ENCODE data around the gene ZDHHC7.

Gene ZDHHC7

DNA sequence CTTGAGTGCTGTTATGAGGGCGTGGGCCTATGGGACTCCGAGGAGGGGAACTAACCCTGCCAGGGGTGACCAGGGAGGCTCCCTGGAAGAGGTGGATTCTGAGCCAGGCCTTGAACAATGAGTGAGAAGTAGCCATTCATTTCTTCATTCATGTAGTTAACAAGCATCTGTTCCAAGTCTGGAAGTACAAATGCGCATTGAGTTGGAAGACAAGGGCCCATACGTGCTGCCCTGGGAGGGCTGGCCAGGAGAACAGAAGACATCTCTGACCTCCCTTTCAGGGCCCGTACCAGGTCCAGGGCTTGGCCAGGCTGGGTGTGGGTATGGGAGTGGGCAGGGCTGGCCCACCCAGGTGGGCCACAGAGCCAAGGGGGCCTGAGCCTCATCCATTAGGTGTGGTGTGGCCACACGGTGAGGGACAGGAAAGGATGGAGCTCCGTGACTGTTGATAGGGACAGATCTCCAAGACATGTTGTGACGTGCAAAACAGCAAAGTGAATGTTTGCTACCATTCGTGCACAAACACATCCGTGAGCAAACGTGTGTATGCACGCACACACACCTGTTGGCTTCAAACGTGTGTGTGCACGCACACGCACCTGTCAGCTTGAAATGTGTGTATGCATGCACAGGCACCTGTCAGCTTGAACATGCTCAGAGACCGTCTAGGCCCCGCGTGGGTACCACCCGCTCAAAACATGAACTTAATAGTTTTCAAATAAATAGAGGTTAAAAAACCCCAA lies 46.8 kb downstream of the ZDHHC7 start:
- DNase-seq (ENCODE audit: low spot score) = no peak

DNA sequence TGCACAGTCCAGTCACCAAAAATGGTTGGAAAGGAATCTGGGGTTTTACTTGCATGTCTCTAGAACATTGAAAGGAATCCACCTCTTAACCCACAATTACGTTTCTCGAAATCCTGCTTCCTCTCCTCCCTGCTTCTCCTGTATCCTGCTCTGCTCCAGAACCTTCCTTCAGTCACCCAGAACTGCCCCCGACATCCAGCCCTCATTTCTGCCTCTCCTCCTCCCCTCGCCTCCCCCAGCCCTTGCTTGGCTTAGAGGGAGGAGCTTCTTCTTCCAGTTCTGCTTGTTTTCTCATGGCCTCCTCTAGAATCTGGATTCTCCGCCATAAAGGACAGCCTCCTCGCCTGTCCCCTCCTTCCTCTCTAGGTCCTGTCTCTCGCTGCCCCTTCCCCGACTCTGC lies 48.3 kb downstream of the ZDHHC7 start:
- DNase-seq (ENCODE audit: low spot score) = no peak

DNA sequence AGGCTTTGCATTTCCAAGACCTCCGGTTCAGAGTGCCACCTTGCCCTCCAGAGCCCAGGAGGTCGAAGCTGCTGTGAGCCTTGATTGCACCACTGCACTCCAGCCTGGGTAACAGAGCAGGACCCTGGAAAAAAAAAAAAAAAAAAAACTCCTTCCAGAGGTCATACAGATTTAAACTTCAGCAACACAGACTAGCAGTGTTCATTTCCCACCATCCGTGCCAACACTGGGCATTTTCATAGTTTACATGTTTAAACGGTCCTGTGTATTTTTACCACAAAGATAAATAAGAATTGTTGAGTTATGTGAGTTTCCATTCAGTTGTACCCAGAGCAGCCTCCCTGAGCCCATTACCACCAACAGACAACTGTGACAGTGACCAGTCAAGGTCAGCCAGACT lies 50.4 kb downstream of the ZDHHC7 start:
- no peak for DNase-seq (ENCODE audit: low spot score)

DNA sequence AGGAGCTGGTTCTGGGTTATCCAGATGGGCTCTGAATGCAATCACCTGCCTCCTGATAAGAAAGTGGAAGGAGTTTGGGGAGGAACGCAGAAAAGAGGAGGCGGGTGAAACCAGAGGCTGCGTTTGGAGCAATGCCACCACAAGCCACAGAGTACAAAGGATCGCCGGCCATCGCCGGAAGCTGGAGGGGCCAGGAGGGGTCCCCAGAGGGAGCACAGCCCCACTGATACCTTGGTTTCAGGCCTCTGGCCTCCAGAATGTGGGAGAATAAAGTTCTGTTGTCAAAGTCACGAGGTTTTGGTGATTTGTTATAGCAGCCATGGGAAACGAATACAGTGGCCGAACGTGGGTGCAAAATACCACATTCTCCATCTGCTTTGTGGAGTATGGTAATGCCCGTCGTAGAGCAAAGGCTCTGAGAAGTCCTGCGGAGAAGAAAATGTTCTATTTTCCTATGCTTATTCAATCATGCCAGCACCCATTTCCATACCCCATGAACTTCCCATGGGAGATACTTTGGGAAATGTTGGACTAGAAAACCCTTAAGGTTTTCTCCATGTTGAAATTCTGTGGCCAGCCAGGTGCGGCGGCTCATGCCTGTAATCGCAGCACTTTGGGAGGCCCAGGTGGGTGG lies 51.4 kb downstream of the ZDHHC7 start:
- DNase-seq (ENCODE audit: low spot score) = no peak

DNA sequence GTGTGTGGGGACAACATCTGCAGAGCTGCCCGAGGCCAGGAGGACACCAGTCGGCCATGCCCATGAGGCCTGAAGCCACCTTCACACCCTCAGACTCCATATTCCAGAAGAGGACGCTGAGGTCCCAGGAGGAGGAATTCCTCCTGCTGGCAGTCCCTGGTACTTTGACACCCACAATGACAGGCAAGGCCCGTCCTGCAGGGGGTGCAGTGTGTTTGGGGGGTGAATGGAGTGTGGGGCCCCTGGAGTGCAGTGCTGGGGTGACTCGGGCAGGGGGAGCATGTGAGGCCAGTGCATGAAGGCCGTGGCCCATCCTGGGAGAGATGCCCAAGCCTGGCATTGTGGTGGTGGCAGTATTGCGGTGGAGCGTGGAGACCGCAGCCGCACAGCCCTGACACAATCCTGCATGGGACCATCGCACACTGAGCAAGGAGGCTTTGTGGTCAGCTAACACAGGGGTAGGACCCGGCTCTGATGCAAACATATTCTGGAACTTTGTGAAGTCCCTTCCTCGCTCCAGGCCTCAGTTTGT lies 52.2 kb downstream of the ZDHHC7 start:
- DNase-seq (ENCODE audit: low spot score) = no peak

DNA sequence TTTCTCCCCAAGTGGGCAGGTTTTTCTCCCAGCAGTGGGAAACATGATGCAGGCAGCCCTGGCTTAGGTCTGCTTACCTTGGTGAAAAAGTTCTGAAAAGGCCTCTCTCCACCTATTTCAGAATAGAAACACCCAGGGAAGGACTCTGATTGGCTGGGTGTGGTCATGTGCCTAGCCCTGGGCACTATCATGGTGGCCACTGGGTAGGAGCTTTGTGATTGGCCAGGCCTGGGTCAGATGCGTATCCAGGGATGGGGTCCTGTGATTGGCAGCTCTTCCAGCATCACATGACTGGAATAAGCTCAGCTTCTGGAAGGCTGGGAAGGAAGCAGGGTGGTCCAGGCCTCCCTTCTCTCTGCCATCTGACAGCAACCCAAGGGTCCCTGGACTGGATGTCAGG lies 53.5 kb downstream of the ZDHHC7 start:
- DNase-seq (ENCODE audit: low spot score) = no peak

DNA sequence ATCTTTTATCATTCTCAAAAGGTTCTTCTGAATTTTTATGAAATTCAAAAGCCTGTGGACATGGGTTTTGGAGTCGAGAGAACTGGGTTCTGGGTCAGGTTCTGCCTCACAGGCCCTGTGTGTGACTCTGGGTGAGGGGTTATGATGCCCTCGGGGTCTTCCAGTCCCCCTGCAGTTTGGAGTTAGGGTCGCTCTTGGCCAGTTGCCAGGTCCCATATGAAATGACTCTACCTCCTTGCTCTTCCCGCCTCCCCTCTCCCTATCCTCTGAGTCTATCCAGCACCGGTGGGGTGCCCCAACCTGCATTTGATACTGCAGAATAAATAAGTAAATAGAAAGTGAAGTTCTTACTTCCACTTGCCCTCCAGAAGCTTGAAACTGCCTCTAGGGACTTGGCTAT lies 54.1 kb downstream of the ZDHHC7 start:
- DNase-seq (ENCODE audit: low spot score) = no peak

DNA sequence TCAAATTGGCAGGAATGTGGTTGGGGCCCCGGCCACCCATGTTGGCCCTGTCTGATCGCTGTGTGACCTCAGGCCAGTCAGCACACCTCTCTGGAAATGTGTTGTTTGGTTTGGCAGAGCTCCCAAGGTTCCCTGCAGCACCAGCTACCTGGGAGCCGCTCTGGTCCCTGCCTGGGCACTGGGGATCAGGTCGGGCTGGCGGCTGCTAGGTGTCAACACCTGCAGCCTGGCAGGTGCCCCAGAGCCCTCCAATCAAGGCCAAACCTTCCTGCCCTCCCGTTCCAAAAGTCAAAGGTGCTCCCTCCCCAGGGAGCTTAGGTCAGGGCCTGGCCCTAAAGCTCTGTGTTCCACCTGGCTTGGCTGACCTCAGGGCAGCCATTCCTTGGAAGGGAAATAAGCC lies 55.9 kb downstream of the ZDHHC7 start:
- DNase-seq (ENCODE audit: low spot score) = no peak

DNA sequence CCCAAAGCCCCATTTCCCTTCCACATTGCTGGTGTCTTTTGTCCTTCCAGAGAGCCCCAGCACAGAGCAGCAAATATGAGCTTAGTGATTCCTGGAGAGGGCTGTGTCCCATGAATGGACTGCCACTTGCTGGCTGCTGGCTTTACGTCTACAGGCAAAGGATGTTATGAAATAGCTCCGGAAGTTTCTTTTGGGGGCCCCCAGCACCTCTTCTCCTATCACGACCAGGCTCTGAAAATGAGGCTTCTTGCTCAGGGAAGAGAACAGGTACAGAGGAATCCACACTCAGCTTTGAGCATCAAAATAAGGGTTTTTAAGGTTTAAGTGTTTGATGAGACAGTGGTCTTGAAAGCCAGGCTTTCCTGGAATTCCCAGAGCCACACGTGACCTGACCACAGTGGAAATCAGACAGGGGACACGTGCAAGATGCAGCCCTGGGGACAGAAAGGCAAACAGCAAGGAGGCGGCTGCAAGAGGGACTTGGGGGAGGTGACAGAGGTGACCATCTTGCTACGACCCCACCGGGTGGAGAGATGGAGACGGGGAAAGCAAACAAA lies 58.1 kb downstream of the ZDHHC7 start:
- no peak for DNase-seq (ENCODE audit: low spot score)

DNA sequence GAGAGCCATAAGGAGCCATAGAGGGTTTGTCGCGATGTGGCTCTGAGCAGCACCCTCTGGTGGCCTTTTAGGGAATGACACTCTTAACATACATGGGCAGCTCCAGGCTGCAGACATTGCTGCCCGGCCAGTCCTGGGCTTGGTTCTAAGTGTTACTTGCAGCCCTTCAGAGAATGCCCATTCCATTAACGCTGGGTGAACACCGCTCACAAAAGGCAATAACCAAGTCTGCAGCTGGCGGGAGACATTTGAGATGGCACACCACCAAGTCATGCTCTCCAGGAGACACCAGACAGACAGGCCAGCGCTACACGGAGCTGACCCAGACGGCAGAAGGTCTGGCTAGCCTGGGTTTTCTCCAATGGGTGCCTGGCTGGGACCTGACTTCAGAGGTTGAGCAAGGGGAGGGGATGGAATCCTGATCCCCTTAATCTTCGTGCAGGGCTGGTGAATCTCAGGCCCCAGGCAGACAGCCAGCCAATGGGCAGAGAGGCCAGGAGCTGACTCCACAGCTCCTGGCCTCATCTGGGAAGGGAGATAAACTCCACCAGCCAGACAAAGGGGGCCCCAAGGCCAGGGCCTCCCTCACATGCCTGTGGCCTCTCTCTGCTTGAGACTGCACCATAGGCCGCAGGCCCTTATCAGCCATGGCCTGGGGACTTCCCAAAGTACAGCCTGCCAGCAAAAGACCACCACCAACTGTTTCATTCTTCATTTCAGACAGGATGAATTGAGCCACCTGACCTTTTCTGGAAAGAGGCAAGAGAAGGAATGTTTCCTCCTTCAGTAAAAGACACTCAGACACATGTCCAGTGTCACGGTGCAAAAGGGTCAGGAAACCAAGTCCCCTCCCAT lies 58.8 kb downstream of the ZDHHC7 start:
- peak; percentile 81 for DNase-seq (ENCODE audit: low spot score)

DNA sequence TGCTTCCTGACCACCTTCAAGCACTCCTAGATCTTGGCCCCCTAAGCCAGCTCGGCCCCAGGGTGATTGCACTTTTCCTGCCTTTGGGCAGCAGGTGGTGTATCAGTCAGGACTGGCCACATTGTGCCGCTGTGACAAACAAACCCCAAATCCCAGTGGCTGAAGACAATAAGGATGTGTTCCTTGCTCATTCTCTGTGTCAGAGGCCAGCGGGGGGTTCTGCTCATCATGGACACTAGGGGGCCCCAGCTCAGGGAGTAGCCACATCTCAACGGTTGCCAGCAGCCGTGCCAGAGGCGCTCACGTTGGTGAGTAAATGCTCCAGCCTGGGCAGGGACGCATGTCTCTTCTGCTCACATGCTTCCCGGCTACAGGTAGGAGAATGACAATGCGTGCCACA lies 60.4 kb downstream of the ZDHHC7 start:
- peak; percentile 28 for DNase-seq (ENCODE audit: low spot score)

DNA sequence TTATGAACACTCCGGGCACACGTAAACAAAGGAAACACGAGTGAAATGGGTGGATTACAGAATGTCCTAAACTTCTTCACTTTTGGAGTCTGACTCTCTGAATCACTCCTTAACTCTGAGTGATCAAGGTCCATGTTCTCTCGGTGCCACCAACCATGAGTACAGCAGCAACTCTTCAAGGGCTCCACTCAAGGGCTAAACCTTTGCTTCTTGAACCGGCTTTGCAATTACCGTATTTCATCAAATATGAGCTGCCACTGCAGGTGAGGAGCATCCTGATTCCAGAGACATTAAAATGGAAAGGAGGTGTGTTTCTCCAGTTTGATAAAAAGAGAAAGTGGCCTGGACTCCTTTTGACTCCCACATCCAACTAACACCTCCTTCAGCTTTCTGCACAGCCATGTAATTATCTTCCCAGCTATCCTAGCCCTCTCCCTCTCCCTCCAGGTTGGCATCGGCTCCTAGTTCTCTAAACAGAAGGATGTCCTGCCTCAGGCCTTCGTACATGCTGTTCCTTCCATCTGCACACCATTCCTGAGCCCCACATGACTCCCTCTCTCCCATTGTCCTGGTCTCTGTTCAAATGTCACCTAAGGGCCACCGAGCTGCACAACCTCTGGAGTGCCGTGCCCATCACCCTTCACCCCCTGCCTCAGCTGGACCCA lies 61.4 kb downstream of the ZDHHC7 start:
- DNase-seq (ENCODE audit: low spot score) = no peak

DNA sequence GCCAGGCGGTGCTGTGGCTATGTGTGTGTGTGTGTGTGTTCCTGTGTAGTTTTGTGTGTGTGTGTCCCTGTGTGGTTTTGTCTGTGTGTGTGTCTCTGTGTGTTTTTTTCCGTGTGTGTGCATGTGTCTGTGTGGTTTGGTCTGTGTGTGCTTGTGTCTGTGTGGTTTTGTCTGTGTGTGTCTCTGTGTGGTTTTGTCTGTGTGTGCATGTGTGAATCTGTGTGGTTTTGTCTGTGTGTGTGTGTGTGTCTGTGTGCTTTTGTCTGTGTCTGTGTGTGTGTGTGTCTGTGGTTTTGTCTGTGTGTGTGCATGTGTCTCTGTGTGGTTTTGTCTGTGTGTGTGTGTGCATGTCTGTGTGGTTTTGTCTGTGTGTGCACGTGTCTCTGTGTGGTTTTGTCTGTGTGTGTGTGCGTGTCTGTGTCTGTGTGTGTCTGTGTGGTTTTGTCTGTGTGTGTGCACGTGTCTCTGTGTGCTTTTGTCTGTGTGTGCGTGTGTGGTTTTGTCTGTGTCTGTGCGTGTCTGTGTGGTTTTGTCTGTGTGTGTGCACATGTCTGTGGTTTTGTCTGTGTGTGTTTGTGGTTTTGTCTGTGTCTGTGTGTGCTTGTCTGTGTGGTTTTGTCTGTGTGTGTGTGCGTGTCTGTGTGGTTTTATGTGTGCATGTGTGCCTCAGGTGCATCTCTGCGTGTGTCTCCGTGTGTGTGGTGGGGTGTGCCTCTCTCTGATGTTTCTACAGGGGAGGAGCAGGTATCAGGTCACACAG lies 62.3 kb downstream of the ZDHHC7 start:
- no peak for DNase-seq (ENCODE audit: low spot score)

DNA sequence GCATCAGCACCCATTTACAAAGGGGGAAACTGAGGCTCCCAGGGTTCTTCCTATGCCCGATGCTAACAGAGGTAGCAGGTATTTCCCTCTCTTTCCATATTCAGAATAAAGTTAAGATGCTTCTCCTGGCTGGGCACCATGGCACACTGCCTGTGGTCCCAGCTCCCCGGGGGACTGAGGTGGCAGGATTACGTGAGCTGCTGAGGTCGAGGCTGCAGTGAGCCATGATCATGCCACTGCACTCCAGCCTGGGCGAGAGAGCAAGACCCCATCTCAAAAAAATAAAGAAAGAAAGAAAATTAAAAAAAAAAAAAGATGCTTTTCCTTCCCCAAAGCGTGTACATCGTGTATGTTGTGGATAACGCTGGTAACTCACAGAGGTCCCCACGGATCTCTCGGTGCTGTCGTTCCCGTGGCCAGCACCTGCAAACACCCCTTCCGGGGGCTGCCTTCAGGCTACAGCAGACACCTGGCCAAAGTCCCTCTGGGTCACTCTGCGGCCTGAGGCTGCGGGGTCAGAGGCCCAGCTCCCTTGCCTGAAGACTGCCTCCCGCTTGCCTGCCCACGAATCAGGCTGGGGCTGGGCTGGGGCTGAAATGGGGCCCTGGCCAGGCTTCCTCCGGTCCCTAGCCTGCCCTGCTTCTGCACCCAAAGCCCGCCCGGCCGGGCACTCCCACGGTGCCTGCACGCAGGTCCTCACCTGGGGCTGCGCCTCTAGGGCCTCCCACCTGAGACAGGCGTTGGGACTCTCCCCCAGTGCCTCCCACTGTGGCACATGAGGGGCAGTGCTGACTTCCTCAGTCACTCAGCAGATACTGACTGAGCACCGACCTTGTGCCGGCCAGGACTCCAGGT lies 63.1 kb downstream of the ZDHHC7 start:
- no peak for DNase-seq (ENCODE audit: low spot score)

DNA sequence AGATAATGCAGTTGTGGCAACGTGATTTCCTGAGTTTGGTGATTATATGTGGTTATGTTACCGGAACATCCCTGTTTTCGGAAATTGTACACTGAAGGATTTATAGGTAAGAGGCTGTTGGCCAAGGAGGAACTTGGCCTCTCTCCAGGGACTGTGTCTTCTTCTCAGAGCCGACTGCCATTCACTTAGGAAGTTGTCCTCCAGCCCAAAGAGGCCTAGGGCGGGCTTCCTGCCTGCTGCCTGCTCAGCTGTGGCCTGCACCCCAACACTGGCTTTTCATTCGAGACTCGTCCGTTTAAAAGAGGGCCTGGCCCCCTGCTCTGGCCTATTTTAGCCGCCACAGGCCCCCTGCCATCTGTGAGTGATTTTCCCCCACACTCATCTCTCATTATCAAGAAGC lies 64.3 kb downstream of the ZDHHC7 start:
- no peak for DNase-seq (ENCODE audit: low spot score)

DNA sequence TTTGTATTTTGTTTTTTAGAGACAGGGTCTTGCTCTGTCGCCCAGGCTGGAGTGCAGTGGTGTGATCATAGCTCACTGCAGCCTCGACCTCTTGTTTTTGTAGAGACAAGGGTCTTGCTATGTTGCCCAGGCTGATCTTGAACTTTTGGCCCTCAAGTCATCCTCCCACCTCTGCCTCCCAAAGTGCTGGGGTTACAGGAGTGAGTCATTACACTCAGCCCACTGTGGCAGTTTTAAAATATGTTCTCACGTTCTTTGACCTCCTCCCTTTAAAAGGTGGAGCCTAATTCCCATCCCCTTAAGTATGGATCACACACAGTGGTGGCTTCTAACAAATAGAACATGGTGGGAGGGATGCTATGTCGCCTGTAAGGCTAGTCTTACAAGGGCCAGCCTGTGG lies 67.7 kb downstream of the ZDHHC7 start:
- no peak for DNase-seq (ENCODE audit: low spot score)

DNA sequence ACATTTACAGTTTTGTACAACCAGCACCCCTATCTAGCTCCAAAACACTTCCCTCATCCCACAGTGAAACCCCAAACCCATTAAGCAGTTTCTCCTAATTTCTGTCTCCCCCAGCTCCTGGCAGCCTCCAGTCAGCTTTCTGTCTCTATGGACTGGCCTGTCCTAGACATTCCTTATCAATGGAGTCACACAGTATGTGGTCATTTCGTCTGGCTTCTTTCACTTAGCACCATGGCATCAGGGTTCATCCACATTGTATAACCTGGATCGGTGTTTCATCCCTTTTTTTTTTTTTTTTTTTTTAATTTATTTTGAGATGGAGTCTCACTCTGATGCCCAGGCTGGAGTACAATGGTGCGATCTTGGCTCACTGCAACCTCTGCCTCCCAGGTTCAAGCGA lies 68.5 kb downstream of the ZDHHC7 start:
- DNase-seq (ENCODE audit: low spot score) = no peak

DNA sequence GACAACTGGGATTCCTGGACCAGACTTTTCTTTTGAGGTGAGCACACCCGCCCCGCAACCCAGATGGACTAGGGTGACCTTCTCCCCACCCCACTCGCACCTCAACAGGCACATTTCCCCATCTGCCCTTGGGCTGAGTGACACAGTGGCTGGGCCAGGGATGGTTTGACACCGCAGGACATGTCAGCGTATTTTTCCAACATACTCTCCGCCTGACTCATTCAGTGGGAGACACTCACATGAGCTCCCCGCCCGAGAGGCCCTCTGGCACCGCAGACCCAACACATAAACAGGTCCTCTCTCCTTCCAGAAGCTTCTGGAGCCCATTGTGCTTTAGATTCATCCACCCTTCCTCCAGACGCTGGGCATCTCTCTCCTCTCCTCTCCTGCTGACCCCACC lies 69.4 kb downstream of the ZDHHC7 start:
- no peak for DNase-seq (ENCODE audit: low spot score)

DNA sequence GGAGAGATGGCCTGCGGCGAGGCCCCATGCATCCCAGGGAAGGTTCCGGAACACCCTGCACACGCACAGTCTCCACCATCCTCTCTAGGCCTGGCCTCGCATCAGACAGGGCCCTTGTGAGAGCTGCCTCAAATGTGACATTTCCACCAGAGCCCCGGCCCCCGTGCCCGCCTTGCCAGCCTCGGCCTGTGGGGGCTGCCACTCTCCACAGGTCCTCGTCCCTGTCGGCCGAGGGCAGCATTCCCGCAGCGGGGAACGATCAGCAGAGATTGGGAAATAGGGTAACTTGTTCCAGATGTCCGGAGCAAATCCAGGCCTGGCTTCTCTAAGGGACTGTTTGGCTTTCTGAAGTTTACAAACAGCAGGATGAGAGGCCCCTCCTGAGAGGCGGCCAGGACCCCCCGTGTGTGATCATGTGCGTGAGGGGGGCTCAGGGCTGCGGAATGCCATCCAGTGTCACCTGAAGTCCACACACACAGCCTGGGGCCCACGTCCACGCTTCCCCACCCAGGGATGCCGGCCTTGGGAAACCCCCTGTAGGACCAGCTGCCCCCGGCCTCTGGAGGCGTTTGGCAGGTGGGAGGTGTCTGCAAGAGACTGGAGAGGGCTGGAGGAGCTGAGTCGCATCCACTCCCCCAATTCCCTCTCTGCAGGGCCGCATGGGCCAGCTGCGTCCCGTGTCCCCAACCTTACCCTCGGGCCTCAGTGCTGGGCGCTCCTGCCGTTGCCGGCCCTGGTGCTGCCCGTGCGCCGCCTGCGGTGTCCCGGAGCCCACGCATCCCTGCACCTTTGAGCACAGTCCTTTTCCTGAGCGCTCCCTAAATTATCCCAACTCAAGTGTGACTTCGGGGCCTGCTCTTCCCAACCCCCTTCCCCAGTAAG lies 70.4 kb downstream of the ZDHHC7 start:
- no peak for DNase-seq (ENCODE audit: low spot score)
